ES-I3 (cell line): Measurements from ENCODE around the gene PZP.
"Not testable (repeated sequence)": the region's sequence is repeated elsewhere in the genome, so short reads cannot be mapped to it uniquely, and the experiment has no call there.

Source experiments
- H3K36me3 ChIP-seq: 2 replicates; pipeline ENCODE4 v1.6.1; 2013; ENCODE audit warnings: mild to moderate bottlenecking, low read length, control low read depth, moderate library complexity; ENCODE audit not compliant: insufficient read depth
- H3K4me1 ChIP-seq: 2 replicates; pipeline ENCODE4 v1.6.1; 2013; ENCODE audit warnings: mild to moderate bottlenecking, control low read depth, low read length; ENCODE audit not compliant: insufficient read depth
- H3K9ac ChIP-seq: 2 replicates; pipeline ENCODE4 v1.6.1; 2013; ENCODE audit warnings: low read depth, mild to moderate bottlenecking, low read length, moderate library complexity
- H3K9me3 ChIP-seq: 2 replicates; pipeline ENCODE4 v1.6.1; 2013; ENCODE audit warnings: mild to moderate bottlenecking, low read length, moderate library complexity; ENCODE audit not compliant: control insufficient read depth, insufficient read depth

PZP gene

DNA sequence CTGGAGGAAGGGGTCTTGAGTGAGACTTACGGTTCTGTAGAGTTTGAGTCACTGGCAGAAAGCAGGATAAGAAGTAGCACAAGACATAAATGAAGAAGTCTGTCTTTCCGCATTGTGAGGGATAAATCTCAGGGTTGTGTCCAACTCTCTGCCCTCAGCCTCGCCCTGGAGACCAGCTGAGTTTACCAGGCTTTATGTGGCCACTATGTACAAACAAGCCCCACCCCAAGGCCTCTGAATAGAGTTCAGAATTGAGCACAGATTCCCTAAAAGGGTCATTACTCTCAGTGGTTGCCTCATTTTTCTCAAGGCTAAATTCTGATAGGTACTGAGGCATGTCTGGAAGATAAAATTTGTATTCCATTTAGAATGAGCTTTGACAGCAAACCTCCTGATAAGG lies at the start of gene PZP:
Gene PZP (minus strand): TSS at position 167 of the 400 bp plus-strand sequence. CDS start 54 bp downstream, at position 113.
- Histone ChIP-seq H3K9ac (no peak within 1 kb of the TSS), H3K4me1 (no peaks in the 10 kb centered on the region), H3K36me3 (no peaks in the 10 kb centered on the region), H3K9me3 (no peaks in the 10 kb centered on the region)

DNA sequence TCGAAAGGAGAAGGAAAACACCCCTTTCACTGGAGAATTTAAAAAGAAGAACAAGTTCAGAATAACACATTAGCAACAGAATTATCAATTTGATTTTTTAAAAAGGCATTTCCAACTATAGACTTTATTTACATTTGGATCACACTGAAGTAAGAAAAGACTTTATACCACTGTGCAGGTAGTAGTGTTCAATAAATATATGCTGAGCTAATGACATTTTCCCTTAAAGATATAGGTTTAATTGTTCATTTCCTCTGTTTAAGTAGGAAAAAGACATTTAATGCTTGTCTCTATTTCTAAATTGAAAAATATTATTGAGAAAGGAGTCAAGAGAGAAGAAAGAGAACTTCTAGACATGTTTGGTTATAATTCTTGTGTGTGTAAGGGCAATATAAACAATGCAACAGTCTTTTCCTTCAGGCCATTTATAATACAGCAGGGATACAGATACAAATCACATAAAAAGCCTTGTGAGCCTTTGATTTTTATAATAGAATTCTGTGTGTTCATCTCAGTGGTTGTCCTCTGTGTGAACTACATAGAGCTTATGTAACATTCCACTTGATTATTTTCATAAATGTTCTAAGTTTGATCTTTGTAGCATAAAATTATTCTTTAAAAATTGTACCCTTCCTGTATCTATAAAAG lies 48.7 kb upstream of the PZP start:
- Histone ChIP-seq H3K9me3 (no peaks in the 10 kb centered on the region), H3K36me3 (no peaks in the 10 kb centered on the region), H3K4me1 (peaks cover 11% of the 10 kb centered on the region; the same call in 1 of the 2 replicates), H3K9ac (no peak overlapping the region)

DNA sequence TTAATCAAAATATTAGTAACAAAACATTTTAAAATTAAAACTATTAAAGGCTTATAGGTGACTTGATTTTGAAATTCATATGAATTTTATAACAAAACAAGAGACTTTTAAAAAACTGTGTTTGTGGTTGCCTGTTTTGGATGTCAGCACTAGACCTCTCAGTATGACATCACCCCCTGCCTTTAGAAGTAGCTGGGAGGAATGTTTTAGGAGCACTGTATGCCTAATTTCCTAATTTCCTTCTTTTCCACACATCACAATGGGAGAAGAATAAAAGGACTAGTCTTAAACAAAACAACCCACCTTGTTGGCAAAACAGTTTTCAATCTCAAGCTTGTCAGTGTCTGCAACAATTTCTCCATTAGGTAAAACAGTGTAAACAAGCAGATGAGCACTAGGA lies 48.1 kb upstream of the PZP start:
- Histone ChIP-seq H3K4me1 (peaks cover 11% of the 10 kb centered on the region; the same call in 1 of the 2 replicates), H3K9me3 (no peaks in the 10 kb centered on the region)

DNA sequence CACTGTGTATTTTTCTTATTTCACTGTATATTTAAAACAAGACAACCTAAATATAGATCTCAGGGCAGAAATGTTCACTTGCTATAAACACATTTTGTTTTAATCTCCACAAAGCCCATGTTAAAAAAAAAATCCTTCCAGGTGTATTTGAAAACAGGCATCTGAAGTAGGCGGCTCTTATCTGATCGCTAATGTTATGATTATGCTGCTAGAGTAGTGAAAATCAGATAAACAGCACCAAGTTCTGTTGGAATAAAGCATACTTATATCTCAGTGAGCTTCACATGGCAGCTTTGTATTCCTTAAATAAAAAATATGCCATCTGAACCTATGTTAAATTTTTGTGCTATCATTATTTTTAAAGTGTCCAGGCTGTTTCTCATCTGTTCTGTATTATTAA lies 47.6 kb upstream of the PZP start:
- Histone ChIP-seq H3K9ac (no peak overlapping the region), H3K9me3 (no peaks in the 10 kb centered on the region), H3K4me1 (peaks cover 11% of the 10 kb centered on the region; the same call in 1 of the 2 replicates), H3K36me3 (no peaks in the 10 kb centered on the region)

More for the DNA sequence above, 48.1 kb upstream of the PZP start:
- H3K36me3 ChIP-seq, result no peaks in the 10 kb centered on the region
- no peak overlapping the region for H3K9ac ChIP-seq

DNA sequence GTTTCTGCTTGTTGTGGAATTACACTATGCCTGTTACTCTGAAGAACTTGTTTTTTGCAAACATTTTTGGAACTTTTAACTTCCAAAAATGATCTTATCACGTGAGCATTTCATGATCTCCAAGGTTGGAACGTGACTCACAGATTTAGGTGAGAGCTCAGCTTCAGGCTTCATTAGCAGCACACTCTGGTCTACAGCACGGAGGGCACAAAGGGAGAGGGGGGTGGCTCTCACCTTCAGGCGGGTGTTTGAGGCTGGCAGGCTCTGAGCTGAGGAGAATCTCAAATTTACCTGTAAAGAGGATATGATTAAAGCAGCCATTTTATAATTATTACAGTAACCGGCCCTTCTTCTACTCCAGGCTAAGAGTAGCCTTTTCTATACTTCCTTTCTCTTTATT lies 45.3 kb upstream of the PZP start:
- no peak overlapping the region for H3K9ac ChIP-seq
- H3K9me3 ChIP-seq, result no peaks in the 10 kb centered on the region
- peaks cover 11% of the 10 kb centered on the region; the same call in 1 of the 2 replicates for H3K4me1 ChIP-seq
- no peaks in the 10 kb centered on the region for H3K36me3 ChIP-seq

DNA sequence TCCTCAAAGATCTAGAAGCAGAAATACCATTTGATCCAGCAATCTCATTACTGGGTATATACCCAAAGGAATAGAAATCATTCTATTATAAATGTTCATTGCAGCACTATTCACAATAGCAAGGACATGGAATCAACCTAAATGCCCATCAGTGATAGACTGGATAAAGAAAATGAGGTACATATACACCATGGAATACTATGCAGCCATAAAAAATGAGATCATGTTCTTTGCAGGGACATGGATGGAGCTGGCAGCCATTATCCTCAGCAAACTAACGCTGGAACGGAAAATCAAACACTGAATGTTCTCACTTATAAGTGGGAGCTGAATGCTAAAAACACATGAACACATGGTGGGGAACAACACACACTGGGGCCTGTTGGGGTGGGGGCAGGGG lies 44.6 kb upstream of the PZP start:
- H3K36me3 ChIP-seq, H3K9ac ChIP-seq, H3K9me3 ChIP-seq: not testable (repeated sequence)
- peaks cover 11% of the 10 kb centered on the region; the same call in 1 of the 2 replicates for H3K4me1 ChIP-seq

DNA sequence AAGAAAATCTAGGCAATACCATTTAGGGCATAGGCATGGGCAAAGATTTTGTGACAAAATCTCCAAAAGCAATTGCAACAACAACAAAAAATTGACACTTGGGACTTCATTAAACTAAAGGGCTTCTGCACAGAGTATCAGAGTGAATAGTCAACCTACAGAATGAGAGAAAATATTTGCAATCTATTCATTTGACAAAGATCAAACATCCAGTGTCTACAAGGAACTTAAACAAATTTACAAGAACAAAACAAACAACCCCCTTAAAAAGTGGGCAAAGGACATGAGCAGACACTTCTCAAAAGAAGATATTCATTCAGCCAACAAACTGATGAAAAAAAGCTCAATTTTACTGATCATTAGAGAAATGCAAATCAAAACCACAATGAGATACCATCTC lies 44.1 kb upstream of the PZP start:
- Histone ChIP-seq H3K9me3 (no peaks in the 10 kb centered on the region), H3K36me3 (no peaks in the 10 kb centered on the region), H3K4me1 (peaks cover 11% of the 10 kb centered on the region; the same call in 1 of the 2 replicates), H3K9ac (no peak overlapping the region)

DNA sequence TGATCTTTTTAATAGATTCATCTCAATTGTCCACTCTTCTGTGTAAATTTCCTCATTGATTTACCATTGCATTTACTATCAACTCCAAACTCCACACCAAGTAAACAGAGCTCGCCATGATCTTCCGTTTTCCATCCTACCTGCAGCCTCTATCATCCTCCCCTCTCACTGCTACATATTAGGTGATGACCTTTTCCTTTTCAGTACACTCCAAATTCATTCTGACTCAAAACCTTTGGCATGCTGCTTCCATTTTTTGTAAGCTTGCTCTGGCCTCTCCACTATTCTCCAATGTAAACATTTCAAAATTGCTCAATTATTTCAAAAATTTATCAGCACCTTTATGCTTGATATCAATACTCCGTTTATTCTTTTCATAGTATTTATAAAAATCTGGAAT lies 40.2 kb upstream of the PZP start:
- no peaks in the 10 kb centered on the region for H3K4me1 ChIP-seq
- no peaks in the 10 kb centered on the region for H3K36me3 ChIP-seq
- H3K9ac ChIP-seq, result no peak overlapping the region
- no peaks in the 10 kb centered on the region for H3K9me3 ChIP-seq

DNA sequence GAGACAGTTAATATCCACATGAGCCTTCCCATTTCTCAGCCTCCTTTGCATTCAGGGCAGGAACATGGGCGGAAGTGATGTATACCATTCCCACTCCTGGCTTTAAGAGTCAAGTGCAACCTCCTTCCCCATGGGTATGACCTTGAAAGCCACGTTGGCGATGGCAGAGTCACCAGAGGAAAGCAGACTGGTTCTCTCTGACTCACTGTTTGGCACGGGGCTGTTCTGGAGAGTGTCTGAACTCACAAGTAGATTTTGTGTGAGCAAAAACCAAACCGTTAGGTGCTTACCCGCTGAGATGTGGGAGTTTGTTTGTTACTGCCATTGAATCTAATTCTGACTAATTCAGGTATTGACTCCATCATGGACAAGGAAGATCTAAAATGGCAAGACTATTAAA lies 36.7 kb upstream of the PZP start:
- Histone ChIP-seq H3K4me1 (no peaks in the 10 kb centered on the region), H3K9me3 (no peaks in the 10 kb centered on the region), H3K9ac (no peak overlapping the region), H3K36me3 (no peaks in the 10 kb centered on the region)

DNA sequence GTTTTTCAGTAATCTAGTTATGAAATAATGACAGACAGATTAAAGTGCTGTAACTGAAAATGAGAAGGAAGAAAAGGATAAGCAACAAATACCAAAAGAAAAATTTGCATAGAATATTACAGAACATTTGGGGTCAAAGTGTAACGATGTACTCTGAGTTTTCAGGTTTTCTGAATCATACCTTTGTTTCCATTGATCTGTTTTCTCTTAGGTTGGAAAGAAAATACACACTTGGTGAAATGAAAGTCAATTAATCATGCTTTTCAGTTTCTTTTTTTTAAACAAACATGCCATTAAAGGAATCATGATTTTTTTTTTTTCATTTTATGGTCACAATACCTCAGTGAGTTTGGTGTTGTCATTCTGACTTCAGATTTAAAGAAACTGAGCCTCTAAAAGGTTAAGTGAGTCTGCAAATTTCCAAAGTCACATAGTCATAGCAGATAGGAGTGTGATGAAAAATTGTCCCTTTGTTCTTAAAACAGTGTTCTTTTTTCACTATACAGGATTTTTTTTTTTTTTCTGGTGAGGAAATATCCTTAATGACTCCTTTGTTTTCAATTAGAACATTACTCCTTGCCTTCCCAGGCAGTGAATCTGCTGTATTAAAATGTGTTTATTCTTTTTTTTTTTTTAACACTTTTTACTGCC lies 35.9 kb upstream of the PZP start:
- no peaks in the 10 kb centered on the region for H3K36me3 ChIP-seq
- no peak overlapping the region for H3K9ac ChIP-seq
- H3K4me1 ChIP-seq, result no peaks in the 10 kb centered on the region
- H3K9me3 ChIP-seq, result no peaks in the 10 kb centered on the region

DNA sequence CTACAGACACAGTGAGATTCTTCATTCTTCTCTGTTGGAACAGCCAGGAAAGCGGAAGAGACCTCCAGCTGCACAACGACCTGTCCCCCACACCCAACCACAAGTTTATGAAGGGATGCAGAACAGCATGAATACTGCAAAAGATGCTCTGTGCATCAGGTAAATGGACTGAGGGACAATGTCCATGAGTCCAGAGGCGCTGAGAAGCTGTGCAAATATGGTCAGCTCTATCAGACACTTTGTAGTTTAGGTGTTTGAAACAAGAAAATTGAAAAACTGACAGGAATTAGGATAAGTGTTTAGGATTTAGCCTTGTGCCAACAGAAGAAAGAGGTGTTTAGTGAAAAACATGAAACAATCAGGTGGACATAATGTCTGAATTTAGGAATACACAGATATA lies 33.1 kb upstream of the PZP start:
- no peak overlapping the region for H3K9ac ChIP-seq
- no peaks in the 10 kb centered on the region for H3K36me3 ChIP-seq
- H3K4me1 ChIP-seq, result no peaks in the 10 kb centered on the region
- H3K9me3 ChIP-seq, result no peaks in the 10 kb centered on the region

DNA sequence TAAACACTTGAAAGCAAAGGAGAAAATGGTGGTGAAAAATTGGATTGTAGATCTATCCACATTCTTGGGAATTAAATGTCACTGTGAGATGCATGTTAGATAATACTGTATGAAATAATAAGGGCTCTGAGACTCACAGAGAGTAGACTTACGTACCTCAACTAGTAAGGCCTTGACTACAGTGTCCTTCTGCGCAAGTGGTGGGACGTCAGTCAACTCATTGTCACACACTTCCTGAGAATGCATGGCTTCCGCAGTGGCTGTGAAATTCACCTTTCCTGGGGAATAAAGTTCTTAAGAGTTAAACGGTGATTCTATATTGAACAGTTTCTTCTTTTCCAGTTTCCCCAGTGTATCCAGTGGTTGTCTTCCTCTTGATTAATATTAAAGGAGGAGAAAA lies 32.6 kb upstream of the PZP start:
- Histone ChIP-seq H3K9ac (no peak overlapping the region), H3K9me3 (no peaks in the 10 kb centered on the region), H3K4me1 (no peaks in the 10 kb centered on the region), H3K36me3 (no peaks in the 10 kb centered on the region)

DNA sequence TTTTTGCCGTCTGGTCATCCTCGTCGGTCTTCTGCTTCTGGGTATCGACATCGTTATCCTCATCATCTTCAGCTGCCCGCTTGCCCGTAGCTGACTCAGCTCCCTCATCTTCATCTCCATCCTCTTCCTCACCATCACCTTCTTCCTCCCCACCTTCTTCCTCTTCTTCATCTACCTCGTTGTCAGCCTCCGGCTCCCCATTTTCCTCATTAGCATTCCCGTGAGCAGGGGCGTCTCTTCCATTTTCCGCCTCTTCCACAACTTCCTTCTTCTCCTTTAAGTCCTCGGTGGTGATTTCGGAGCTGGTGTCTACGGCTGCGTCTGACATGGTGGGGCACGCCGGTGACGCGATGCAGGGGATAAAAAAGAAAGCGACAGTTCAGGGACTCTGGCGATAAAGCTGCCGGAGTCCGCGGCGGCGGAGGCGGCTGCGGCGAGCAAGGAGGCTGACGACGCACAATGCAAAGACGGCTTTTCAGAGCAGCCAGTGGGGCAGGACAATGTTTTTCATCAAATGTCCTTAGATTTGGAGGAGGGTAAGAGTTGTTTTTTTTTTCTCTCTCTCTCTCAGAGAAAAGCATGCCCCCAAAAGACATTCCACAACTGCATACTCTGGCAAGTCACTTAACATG lies 31.9 kb upstream of the PZP start:
- H3K9me3 ChIP-seq, H3K9ac ChIP-seq, H3K4me1 ChIP-seq, H3K36me3 ChIP-seq: not testable (repeated sequence)

DNA sequence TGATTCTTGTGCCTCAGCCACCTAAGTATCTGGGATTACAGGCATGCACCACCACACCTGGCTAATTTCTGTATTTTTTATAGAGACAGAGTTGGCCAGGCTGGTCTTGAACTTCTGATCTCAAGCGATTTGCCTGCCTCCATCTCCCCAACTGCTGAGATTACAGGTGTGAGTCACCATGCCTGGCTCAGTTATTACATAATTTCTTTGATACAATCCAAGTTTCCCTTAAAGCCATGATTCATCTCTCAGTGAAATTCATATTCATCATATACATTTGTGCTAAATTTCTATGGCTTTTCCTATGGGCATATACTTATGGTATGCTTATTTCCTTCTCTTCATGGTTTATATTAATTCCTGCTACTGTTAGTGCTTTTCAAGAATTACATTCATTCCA lies 29.1 kb upstream of the PZP start:
- Histone ChIP-seq H3K9ac (no peak overlapping the region), H3K36me3 (no peaks in the 10 kb centered on the region), H3K9me3 (no peaks in the 10 kb centered on the region), H3K4me1 (no peaks in the 10 kb centered on the region)

DNA sequence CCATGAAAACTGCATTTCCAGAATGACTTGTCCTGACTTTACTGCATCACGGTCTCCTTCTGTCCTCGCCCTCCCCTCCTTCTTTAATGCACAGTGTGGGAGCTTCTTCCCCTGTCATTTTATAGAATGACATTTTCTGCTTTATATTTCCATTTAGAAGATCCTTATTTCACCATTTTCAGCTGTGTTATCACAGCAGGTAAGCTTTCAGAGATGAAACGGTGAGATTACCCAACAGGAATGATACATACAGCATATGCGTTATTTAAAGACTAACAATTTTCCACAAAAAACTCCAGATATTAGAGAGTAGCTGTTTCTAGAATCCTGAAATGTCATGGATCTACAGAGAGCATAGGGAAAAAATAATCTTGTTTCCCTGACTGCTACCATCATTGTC lies 27.3 kb upstream of the PZP start:
- H3K36me3 ChIP-seq, result no peaks in the 10 kb centered on the region
- H3K9me3 ChIP-seq, result no peaks in the 10 kb centered on the region
- no peak overlapping the region for H3K9ac ChIP-seq
- no peaks in the 10 kb centered on the region for H3K4me1 ChIP-seq
